SU-DHL-6 (cell line): ENCODE data around the gene VTI1A.

Experiments
- H2AFZ ChIP-seq: fragments of 200-600 bp; sonication (generic); 2 replicates; pipeline ENCODE4 v1.6.1; 2014; ENCODE audit warnings: low read depth, mild to moderate bottlenecking, moderate library complexity, mixed read lengths, antibody characterized with exemption, low read length; ENCODE audit not compliant: severe bottlenecking
- H3F3A ChIP-seq: fragments of 200-600 bp; shearing (Covaris generic); 2 replicates; pipeline ENCODE4 v1.6.0; 2016; ENCODE audit warnings: antibody characterized with exemption, mild to moderate bottlenecking; ENCODE audit not compliant: insufficient read depth
- H3K27ac ChIP-seq: fragments of 200-600 bp; sonication (generic); 2 replicates; pipeline ENCODE4 v1.5.1; 2016; ENCODE audit warnings: low read depth, mild to moderate bottlenecking, low read length, moderate library complexity, mixed read lengths
- H3K27me3 ChIP-seq: fragments of 200-600 bp; sonication (generic), shearing (Covaris generic); 2 replicates; pipeline ENCODE4 v1.6.0; 2014; ENCODE audit warnings: mild to moderate bottlenecking, low read length
- H3K36me3 ChIP-seq: fragments of 200-600 bp; sonication (generic); 2 replicates; pipeline ENCODE4 v1.6.1; 2014; ENCODE audit warnings: mild to moderate bottlenecking, low read length, mixed read lengths
- H3K4me2 ChIP-seq: fragments of 300-600, 200-600 bp; shearing (Covaris generic), sonication (generic); 2 replicates; pipeline ENCODE4 v1.6.0; 2014; ENCODE audit warnings: low read length, low read depth, mild to moderate bottlenecking; ENCODE audit not compliant: poor library complexity, severe bottlenecking
- H3K4me3 ChIP-seq: fragments of 200-600 bp; sonication (generic); 2 replicates; pipeline ENCODE4 v1.5.1; 2014; ENCODE audit warnings: antibody characterized with exemption, low read length, mild to moderate bottlenecking, mixed read lengths; ENCODE audit not compliant: insufficient read depth, poor library complexity, severe bottlenecking
- H3K79me2 ChIP-seq: fragments of 200-600 bp; sonication (generic); 2 replicates; pipeline ENCODE4 v1.6.1; 2014; ENCODE audit warnings: mild to moderate bottlenecking, low read length, moderate library complexity; ENCODE audit not compliant: insufficient read depth
- H3K9ac ChIP-seq: fragments of 200-600 bp; sonication (generic); 2 replicates; pipeline ENCODE4 v1.7.0; 2014; ENCODE audit warnings: mild to moderate bottlenecking, low read length
- H3K9me2 ChIP-seq: fragments of 200-600 bp; sonication (generic); replicated peaks from 2 replicates; pipeline ENCODE4 v1.6.1; 2014; ENCODE audit warnings: low read length; ENCODE audit not compliant: insufficient read depth
- H3K9me3 ChIP-seq: fragments of 200-600 bp; sonication (generic); 2 replicates; pipeline ENCODE4 v1.6.1; 2014; ENCODE audit warnings: low read length, mixed read lengths; ENCODE audit not compliant: insufficient read depth
- H4K20me1 ChIP-seq: fragments of 200-600 bp; sonication (generic); 2 replicates; pipeline ENCODE4 v1.6.1; 2014; ENCODE audit warnings: low read depth, mild to moderate bottlenecking, antibody characterized with exemption, low read length, moderate library complexity, mixed read lengths
- EZH2phosphoT487 ChIP-seq: fragments of 200-600 bp; sonication (generic), shearing (Covaris generic); conservative IDR thresholded peaks from 2 replicates; pipeline ENCODE4 v1.6.1; 2018; ENCODE audit warnings: mild to moderate bottlenecking, antibody characterized with exemption, low read length, moderate library complexity, mixed read lengths
- TF ChIP-seq, protein P1 (sequence below): fragments of 200-600 bp; sonication (generic); IDR thresholded peaks from one replicate; pipeline ENCODE4 v1.5.1; 2017; ENCODE audit warnings: antibody characterized with exemption, mild to moderate bottlenecking, low read length, moderate library complexity; ENCODE audit not compliant: insufficient read depth, poor library complexity, severe bottlenecking

The VTI1A gene

DNA sequence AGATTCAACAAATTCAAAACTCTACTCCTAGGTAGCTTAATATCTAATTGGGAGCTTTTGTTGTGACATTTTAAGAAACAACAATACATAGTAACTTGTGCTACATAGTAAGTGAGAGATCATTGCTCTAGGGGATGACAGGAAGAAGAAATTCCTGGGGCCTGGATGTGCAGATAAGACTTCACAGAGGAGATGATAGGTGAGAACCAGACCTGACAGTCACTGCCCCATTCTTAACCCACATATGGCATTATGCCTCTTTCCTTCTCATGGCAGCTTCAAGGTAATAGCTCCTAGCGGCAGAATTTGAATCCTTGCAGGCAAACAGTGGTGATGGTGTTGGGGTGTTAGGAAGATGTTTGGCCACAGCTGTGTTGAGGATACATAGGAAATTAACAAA, 233.6 kb downstream of the VTI1A start:
- no peaks in the 10 kb centered on the region for H3K9me2 ChIP-seq
- H3K79me2 ChIP-seq = no peaks in the 10 kb centered on the region

DNA sequence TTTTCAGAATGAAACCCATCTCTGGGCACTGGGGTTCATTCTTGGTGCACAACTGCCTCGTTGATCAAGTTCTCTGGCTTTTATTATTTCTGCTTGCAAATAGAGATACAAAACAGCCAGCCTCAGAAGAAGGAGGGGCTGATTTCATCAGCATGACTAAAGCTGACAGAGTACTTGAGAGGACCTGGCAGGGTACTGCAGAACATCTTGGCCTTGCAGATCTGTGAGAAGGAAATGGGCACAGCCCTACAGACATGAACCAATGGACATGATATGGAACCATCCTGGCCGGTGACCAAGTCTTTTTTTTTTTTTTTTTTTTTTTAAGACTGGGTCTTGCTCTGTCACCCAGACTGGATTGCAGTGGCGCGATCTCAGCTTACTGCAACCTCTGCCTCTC, 240.6 kb downstream of the VTI1A start:
- Histone ChIP-seq H3K36me3 (no peaks in the 10 kb centered on the region), H3F3A (no peaks in the 10 kb centered on the region), H3K4me3 (no peak overlapping the region), H3K9ac (no peak overlapping the region), H3K27me3 (no peaks in the 10 kb centered on the region), H4K20me1 (no peaks in the 10 kb centered on the region), H2AFZ (no peak overlapping the region), H3K79me2 (no peaks in the 10 kb centered on the region), H3K9me3 (no peaks in the 10 kb centered on the region), H3K9me2 (no peaks in the 10 kb centered on the region), H3K4me2 (no peak overlapping the region), H3K27ac (no peak overlapping the region)
- no peak for TF ChIP-seq EZH2phosphoT487
- TF ChIP-seq, protein P1, sequence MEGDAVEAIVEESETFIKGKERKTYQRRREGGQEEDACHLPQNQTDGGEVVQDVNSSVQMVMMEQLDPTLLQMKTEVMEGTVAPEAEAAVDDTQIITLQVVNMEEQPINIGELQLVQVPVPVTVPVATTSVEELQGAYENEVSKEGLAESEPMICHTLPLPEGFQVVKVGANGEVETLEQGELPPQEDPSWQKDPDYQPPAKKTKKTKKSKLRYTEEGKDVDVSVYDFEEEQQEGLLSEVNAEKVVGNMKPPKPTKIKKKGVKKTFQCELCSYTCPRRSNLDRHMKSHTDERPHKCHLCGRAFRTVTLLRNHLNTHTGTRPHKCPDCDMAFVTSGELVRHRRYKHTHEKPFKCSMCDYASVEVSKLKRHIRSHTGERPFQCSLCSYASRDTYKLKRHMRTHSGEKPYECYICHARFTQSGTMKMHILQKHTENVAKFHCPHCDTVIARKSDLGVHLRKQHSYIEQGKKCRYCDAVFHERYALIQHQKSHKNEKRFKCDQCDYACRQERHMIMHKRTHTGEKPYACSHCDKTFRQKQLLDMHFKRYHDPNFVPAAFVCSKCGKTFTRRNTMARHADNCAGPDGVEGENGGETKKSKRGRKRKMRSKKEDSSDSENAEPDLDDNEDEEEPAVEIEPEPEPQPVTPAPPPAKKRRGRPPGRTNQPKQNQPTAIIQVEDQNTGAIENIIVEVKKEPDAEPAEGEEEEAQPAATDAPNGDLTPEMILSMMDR = no peak

More for the DNA sequence above, 233.6 kb downstream of the VTI1A start:
- no peak overlapping the region for H3K4me2 ChIP-seq
- H3K4me3 ChIP-seq = no peak overlapping the region
- no peaks in the 10 kb centered on the region for H3K27me3 ChIP-seq
- no peak overlapping the region for H3K27ac ChIP-seq
- H3F3A ChIP-seq = no peaks in the 10 kb centered on the region
- H3K36me3 ChIP-seq = no peaks in the 10 kb centered on the region
- H3K9ac ChIP-seq = no peak overlapping the region
- no peak overlapping the region for H2AFZ ChIP-seq
- TF ChIP-seq EZH2phosphoT487 = no peak
- TF ChIP-seq, protein P1 = no peak
- no peaks in the 10 kb centered on the region for H3K9me3 ChIP-seq
- no peaks in the 10 kb centered on the region for H4K20me1 ChIP-seq

DNA sequence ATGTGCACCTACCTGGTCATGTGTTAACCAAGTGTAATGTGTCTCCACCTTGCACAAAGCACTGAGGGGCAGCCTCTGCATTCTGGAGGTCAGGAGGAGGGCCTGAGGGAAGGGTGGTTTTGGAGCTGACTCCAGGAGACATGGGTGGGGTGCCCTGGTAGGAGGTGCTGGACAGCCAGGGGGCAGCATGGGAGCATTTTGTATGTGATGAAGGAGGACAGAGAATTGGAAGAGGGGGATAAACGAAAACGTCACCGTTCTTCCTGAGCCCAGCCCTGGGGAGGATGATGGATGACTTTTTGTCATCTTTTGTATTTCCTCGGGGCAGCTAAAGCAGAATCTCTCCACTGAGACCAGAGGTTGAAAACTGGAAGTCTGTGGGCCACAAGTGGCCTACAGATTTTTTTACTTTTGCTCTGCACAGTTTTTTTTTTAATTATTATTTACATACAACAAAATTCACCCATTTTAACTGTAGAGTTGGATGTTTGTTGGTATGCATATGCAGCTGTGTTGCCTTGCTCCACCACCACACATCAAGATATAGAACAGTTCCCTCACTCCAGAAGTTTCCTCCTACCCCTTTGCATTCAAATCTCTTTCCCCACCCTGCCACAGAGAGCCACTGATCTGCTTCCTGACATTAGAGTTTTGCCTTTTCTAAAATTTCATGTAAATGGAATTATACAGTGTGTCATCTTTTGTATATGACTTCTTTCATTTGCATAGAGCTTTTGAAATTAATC, 242.5 kb downstream of the VTI1A start:
- H3K9me3 ChIP-seq = no peaks in the 10 kb centered on the region
- no peaks in the 10 kb centered on the region for H3K36me3 ChIP-seq
- no peak overlapping the region for H3K9ac ChIP-seq
- no peaks in the 10 kb centered on the region for H3K9me2 ChIP-seq
- no peak overlapping the region for H2AFZ ChIP-seq
- no peaks in the 10 kb centered on the region for H3K27me3 ChIP-seq
- no peak overlapping the region for H3K4me2 ChIP-seq
- H3F3A ChIP-seq = no peaks in the 10 kb centered on the region
- H3K79me2 ChIP-seq = no peaks in the 10 kb centered on the region
- no peak overlapping the region for H3K4me3 ChIP-seq
- TF ChIP-seq EZH2phosphoT487 = no peak
- TF ChIP-seq, protein P1 = no peak
- no peak overlapping the region for H3K27ac ChIP-seq
- H4K20me1 ChIP-seq = no peaks in the 10 kb centered on the region
